ENCODE data around the gene GHR.

DNA sequence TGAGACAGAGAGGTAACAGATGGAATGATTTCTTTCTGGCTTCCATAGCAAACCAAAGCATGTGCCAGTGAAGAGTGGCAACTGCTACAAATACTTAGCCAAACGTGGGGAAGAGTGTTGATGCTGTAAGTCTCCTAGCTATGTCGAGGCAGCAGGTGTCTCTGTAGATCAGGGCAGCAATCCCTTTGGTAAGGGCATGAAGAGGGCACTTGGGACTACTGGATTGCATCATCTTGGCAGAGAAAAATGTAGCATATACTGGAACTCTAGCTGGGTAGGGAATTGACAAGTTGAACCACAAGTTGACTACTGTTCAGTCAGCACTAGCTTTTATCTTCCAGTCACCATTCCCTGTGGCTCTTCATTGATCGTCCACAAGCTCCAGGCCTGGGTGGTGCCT is 75.8 kb downstream of the GHR start:
- TF ChIP-seq, protein P1, sequence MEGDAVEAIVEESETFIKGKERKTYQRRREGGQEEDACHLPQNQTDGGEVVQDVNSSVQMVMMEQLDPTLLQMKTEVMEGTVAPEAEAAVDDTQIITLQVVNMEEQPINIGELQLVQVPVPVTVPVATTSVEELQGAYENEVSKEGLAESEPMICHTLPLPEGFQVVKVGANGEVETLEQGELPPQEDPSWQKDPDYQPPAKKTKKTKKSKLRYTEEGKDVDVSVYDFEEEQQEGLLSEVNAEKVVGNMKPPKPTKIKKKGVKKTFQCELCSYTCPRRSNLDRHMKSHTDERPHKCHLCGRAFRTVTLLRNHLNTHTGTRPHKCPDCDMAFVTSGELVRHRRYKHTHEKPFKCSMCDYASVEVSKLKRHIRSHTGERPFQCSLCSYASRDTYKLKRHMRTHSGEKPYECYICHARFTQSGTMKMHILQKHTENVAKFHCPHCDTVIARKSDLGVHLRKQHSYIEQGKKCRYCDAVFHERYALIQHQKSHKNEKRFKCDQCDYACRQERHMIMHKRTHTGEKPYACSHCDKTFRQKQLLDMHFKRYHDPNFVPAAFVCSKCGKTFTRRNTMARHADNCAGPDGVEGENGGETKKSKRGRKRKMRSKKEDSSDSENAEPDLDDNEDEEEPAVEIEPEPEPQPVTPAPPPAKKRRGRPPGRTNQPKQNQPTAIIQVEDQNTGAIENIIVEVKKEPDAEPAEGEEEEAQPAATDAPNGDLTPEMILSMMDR (IDR thresholded peaks at IDR 0.05; ENCODE audit: low read length), result no peak
- no peak for TF ChIP-seq EZH2 (optimal IDR thresholded peaks at IDR 0.05; ENCODE audit: low read depth, low read length)
- no peak for TF ChIP-seq EZH2phosphoT487 (IDR thresholded peaks at IDR 0.05; ENCODE audit: low read length)
